ENCODE results near the gene CFC1.
"Not testable (repeated sequence)": the region's sequence is repeated elsewhere in the genome, so short reads cannot be mapped to it uniquely, and the experiment has no call there.

Gene CFC1

DNA sequence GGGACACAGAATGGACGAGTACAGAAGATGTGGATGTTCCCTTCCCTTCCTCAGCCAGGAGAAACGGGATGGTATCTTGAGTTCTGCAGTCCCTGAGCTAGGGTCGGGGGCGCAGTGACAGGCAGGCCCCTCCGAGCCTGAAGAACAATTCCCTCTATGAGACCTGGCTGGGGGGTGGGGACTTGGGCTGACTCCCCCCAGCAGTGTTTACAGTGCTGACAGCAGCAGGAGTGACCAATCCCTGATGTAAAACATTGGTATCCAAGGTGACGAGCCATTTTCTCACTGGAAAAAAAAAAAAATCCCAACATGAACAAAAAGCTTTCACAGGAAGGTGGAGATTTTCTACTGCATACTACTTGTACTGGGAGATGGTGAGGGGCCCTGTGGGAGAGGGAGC, at the start of gene CFC1:
Gene CFC1, minus strand, starts transcription at position 183 of the 400 bp plus-strand sequence. CDS start 288 bp downstream, outside the sequence.
- not testable (repeated sequence) for DNase-seq

DNA sequence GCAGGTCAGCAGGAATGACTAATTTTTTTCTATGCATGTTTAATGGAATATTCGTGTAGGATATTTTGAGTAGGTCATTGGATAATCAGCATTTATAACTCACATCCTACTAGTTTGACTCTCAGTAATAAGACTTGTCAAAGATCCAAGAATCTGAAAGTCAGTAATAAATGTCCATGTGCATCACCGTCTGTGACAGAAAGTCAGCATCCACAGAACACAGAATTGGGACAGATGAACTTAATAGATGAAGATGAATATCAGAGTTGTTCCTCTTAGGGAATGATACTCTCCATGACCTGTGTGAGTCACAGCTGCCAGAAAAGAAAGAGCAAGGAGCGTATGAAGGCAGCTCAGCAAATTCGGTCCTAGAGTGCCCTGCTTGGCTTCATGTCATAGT, 42.3 kb upstream of the CFC1 start:
- DNase-seq = not testable (repeated sequence)

GRCh38 chr2:130638973-130639372, 39.6 kb upstream of the CFC1 start:
- not testable (repeated sequence) for DNase-seq

- not testable (repeated sequence) for DNase-seq
Observed at GRCh38 chr2:130628784-130629475, 29.6 kb upstream of the CFC1 start.

DNA sequence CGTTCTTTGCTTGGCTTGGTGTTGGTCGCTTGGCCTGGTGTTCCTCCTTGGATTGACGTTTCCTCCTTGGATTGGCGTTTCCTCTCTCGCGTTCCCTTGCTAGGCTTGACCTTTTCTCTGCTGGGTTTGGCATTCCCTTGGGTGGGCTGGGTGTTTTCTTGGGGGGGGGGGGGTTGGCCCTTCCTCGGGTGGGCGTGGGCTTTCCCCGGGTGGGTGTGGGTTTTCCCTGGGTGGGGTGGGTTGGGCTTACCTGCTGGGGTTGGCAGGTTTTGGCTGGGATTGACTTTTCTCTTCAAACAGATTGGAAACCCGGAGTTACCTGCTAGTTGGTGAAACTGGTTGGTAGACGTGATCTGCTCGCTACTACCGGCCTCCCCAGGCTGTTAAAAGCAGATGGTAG, 11.8 kb upstream of the CFC1 start, which contains the start of gene POTEJ:
Gene POTEJ, plus strand, starts transcription at position 301 of the 400 bp plus-strand sequence. Its CDS starts 93 bp downstream, at position 394.
- DNase-seq = not testable (repeated sequence)

DNA sequence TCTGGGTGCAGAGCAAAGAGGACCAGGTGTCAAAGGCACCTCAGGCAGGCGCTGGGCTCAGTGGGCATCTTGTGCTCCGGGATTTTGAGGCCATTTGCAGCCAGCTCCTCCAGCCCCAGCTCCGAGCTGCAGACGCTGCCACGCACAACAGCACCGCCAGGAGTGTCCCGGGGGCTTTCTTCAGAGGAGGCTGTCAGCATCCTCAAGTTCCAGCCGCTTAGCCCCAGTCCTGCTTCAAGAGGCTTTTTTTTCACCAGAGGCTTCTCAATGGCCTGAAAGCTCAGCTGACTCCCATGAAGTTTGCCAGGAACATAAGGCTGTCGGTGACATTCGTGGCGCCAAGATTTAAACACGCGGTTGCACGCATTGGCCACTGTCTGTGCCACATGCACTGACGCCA, 11.1 kb upstream of the CFC1 start:
- DNase-seq = not testable (repeated sequence)

DNA sequence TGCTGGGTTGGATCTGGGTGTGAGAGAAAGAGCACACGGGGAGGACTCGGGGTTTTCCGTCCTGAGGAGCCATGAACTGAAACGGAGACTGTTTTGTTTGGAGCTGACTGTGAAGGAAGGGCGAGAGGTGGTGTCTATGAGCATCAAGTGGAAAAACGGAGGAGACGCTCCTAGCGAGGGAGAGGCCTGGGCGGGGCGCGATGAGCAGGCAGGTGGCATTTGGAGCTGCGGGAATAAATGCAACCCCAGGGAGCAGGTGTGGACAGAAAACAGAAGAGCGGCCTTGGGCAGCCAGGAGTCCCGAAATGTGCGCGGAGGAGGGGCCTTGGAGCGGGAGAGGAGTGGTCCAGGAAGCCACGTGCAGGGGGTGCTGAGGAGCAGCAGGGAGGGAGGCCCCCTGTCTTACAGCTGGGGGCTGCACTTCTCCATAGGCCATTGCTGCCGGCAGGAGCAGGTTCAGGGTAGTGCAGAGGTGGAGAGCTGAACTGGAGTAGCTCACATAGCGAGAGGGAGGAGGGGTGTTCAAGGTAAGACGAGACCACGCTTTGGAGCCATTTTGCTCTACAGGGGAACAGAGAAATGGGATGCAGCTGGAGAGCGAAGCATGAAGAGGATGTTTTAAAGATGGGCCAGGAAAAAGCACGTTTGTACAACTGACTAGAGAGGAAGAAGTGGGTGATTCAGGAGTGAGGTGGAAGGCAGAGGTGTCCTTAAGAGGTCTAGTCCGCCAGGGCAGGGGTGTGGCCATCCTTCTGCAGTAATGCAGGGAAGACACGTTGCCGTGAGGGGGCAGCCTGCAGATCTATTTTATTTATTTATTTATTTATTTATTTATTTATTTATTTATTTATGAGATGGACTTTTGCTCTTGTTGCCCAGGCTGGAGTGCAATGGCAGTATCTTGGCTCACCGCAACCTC, 9.9 kb upstream of the CFC1 start:
- not testable (repeated sequence) for DNase-seq

DNA sequence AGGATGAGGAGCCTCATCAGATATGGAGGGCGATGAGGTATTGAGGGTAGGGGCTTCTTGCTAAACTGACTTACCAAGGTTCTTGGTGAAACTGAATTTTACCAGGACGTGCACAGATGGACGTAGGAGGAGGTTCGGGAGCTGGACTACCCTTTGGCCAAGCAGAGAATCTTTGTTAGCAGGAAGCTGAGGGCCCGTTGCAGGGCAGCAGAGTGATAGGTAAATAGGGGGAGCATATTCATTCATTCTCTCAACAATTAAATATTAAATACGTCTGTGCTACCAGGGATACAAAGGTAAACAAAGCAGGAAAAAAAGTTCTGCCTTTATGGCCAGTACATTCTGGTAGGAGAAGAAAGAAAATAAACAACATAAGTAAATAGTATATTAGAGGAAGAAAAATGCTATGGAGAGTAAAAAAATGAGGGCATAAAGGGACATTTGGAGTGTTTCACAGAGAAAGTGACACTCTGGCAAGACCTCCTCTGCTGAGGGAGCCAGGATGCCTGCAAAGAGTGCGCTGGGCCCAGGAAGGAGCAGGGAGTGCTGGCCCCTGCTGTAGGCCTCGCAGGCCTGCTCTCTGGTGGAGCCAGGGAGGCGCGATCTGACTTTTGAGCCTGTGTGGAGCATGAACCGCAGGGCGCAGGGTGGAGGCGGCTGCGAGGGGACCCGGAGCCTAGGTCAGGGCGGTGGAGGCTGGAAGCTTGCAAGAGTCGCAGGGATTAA, 9.1 kb upstream of the CFC1 start:
- not testable (repeated sequence) for DNase-seq

DNA sequence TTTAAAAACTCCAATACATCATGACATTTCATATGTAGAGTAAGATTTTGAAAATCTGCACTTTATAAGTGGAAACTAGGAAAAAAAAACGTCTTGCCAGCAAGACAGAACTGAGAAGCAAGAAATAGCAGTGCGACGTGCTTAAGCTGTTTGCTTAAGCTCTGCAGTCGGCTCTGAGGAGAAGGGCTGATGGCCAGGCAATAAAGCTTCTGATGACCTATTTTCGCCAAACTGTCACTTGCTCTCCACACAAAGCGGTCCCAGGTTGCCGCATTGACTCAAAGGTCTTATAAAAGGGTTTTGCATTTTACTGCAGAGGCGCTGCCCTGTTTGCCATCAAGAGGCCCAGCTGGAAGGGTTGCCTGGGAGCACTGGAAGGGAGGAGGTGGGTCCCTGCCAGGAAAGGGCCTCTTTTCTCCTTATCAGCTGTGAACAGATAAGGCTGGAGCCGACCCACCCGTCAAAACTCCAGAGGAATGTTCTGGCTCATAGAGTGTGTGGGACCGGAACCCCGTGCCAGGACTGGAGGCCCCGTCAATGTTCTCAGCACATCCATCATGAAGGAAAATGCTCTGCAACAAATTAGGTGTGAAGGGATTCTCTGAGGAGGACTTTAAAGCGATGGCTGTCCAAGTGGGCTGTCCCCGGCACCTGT, 2.4 kb upstream of the CFC1 start:
- DNase-seq = not testable (repeated sequence)

DNA sequence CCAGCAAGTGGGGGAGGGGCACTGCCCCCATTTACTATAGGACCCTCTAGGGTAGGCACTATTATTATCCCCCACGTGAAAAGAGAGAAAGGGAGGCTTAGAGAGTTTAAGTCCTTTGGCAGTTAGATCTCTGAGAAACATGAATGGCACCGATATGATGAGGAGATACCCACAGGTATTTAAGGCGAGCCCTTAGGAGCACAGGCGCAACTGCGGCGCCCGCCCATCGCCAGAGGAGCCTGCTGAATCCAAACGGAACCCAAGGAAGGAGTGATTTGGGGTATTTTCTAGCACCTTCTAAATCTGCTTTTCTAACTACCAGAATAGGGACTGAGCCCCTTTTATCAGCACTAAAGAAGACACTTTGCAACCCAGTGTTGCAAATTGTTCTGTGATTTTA, 551 bp upstream of the CFC1 start:
- not testable (repeated sequence) for DNase-seq

- DNase-seq = not testable (repeated sequence)
Observed at GRCh38 chr2:130598463-130598862, 912 bp downstream of the CFC1 start.

GRCh38 chr2:130597994-130598393, 1.4 kb downstream of the CFC1 start:
- not testable (repeated sequence) for DNase-seq

GRCh38 chr2:130596757-130597156, 2.6 kb downstream of the CFC1 start:
- not testable (repeated sequence) for DNase-seq

- DNase-seq = not testable (repeated sequence)
Observed at GRCh38 chr2:130594011-130594410, 5.4 kb downstream of the CFC1 start.

DNA sequence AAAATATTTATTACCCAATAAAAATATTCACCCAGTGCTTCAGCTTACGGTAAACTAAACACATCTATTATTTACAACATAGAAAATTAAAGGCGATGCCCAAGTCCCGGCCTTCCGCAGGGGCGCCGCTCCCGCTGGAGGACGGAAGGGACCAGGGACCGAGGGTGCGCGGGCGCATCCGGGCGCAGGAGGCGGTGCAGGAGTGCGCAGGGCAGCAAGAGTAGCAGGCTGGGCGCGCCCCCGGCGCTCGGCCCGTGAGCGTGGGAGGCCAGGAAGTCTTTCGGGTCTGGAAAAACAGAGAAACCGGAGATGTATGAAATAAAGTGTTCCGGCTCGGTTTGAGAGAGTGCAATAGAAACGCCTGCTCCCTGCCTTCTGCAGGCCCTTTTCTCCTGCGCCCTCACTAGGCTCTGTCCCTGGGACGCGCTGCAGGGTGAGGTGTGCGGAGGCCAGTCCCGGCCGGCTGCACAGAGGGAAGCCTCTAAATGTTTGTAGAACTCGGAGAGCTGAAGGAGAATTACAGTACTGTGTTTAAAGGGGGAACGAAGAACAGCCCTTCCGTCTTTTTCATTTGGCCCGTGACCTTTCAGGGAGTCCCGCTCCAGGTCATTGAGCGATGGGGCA, 6.5 kb downstream of the CFC1 start:
- not testable (repeated sequence) for DNase-seq

DNA sequence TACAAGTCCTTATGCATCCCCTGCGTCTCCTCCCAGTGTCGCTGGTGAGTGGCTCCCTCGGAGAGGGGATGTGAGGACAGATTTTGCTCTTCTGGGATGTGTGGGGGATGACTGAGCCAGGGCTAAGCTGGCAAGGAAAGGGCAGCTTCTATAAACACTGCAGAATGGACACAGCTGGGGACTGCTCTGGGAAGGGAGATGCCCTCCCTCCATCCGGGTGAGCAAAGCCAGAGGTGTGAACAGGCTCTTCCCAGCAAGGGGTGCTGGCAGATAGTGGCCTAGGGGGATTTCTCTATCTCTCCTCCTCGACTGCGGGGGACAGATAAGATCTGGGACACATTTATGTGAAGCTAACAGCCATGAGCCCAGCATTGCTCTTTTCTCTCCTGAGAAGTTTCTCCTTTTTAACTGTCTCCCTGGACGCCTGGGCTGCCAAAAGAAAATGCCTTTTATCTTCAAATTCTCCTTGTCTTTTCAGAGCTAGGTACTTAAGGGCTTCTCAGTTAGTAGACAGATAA, 8.5 kb downstream of the CFC1 start:
- DNase-seq = not testable (repeated sequence)

GRCh38 chr2:130590170-130590841, 9.1 kb downstream of the CFC1 start:
- not testable (repeated sequence) for DNase-seq

GRCh38 chr2:130588688-130589458, 10.5 kb downstream of the CFC1 start:
- DNase-seq = not testable (repeated sequence)

DNA sequence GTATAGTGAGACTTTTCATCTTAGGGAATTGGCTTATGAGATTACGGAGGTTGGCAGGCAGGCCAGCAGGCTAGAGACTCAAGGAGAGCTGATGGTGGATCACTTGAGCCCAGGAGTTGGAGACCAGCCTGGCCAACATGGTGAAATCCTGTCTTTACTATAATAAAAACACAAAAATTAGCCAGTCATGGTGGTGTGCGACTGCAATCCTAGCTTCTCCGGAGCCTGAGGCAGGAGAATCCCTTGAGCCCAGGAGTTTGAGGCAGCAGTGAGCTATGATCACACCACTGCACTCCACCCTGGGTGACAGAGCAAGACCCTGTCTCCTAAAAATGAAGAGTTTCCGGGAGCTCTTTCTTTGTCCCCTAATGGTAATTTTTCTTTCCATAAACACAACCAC, 14.6 kb downstream of the CFC1 start:
- not testable (repeated sequence) for DNase-seq

DNA sequence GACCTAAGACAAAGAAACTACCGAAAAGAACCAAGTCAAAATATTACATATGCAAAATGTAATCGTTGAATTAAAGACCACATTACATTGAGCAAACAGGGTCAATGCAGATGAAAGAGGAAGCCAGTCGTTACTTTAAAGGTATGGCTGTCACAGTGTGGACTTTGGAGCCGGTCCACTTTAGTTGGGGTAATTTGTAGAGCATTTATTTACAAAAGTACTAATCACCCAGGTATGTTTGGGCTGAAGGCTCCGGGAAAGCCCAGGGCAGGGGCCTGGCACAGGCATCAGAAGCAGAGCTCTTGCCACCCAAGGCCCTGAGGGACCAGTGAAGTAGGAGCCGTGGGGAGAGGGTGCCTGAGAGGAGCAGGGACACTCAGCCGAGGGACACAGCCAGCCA, 15.8 kb downstream of the CFC1 start:
- DNase-seq = not testable (repeated sequence)
